Naive B cell (primary cell): Measurements from ENCODE around the gene SLC37A2. TPM values are rescaled to one million over a fixed set of nuclear protein-coding genes. Genes with fewer than 3 reads are reported as not detected.

Experiments used
- ATAC-seq, 2 donors: fragments of 150-1000 bp; cut with Tn5 transposase; 2 replicates each; pipeline ENCODE4 v1.10.0; 2021; ENCODE audit warnings: low read depth in 2 of 2, mild to moderate bottlenecking in 2 of 2, moderate library complexity in 2 of 2
- DNase-seq: peaks from one replicate; pipeline ENCODE4 v3.0.0; 2022
- H3K27ac Mint-ChIP-seq, 6 donors: one replicate each; pipeline ENCODE4 v1.8.0; 2020 to 2022; ENCODE audit warnings: mild to moderate bottlenecking in 6 of 6, mixed read lengths in 6 of 6, moderate library complexity in 5 of 6, inconsistent platforms in 2 of 6
- H3K27me3 Mint-ChIP-seq, 3 donors: one replicate each; pipeline ENCODE4 v1.8.0; 2021 to 2022; ENCODE audit warnings: mixed read lengths in 3 of 3, mild to moderate bottlenecking in 1 of 3
- H3K36me3 Mint-ChIP-seq, 2 donors: one replicate each; pipeline ENCODE4 v1.8.0; 2020 to 2022; ENCODE audit warnings: mixed read lengths in 2 of 2, inconsistent platforms in 1 of 2, mild to moderate bottlenecking in 1 of 2
- H3K4me1 Mint-ChIP-seq, 3 donors: one replicate each; pipeline ENCODE4 v1.8.0; 2020 to 2022; ENCODE audit warnings: mixed read lengths in 3 of 3, inconsistent platforms in 1 of 3, mild to moderate bottlenecking in 1 of 3, moderate library complexity in 1 of 3
- H3K4me3 Mint-ChIP-seq, 8 donors: one replicate each; pipeline ENCODE4 v1.8.0; 2020 to 2022; ENCODE audit warnings: mild to moderate bottlenecking in 8 of 8, mixed read lengths in 8 of 8, moderate library complexity in 8 of 8, inconsistent platforms in 2 of 8
- H3K9me3 Mint-ChIP-seq, 7 donors: one replicate each; pipeline ENCODE4 v1.8.0; 2020 to 2022; ENCODE audit warnings: mixed read lengths in 7 of 7, mild to moderate bottlenecking in 5 of 7, inconsistent platforms in 2 of 7, moderate library complexity in 1 of 7
- polyA plus RNA-seq, 6 donors: library from polyadenylated mRNA; unstranded; fragments of 300-500 nt; fragmentation: Illumina TruSeq; gene quantifications; one replicate each; pipeline ENCODE4 v1.2.3, GENCODE V29; 2021; ENCODE audit warnings: low read depth in 6 of 6

Gene SLC37A2
- polyA plus RNA-seq, 6 donors from 2014 or later = 0.48 to 2.4 (median 1.8) TPM

- no peak for DNase-seq
- peaks cover 7 to 38% (median 10%) of the 10 kb centered on the region in 3 donors for H3K27me3 Mint-ChIP-seq
- no peak overlapping the region for H3K27ac Mint-ChIP-seq
- ATAC-seq = no peak
- H3K4me1 Mint-ChIP-seq = peaks cover 2 to 5% (median 4%) of the 10 kb centered on the region in 3 donors
- H3K4me3 Mint-ChIP-seq = no peak overlapping the region
- peaks cover 0 to 7% (median 3%) of the 10 kb centered on the region in 7 donors for H3K9me3 Mint-ChIP-seq
- H3K36me3 Mint-ChIP-seq = peaks cover 0 to 4% of the 10 kb centered on the region in 2 donors
Measured at GRCh38 chr11:125057693-125058016, 5.5 kb upstream of the SLC37A2 start.

GRCh38 chr11:125061281-125061680, 1.8 kb upstream of the SLC37A2 start:
- Mint-ChIP-seq H3K27ac (peak overlapping the region in 1 of 6 donors; percentile 16), H3K27me3 (peaks cover 11 to 67% (median 14%) of the 10 kb centered on the region in 3 donors), H3K4me3 (peak overlapping the region in 3 of 8 donors; percentile 20 to 44 (median 21)), H3K4me1 (peaks cover 7 to 16% (median 16%) of the 10 kb centered on the region in 3 donors), H3K36me3 (peaks cover 0 to 4% of the 10 kb centered on the region in 2 donors), H3K9me3 (peaks cover 0 to 5% (median 3%) of the 10 kb centered on the region in 7 donors)
- DNase-seq = no peak
- no peak for ATAC-seq

GRCh38 chr11:125062218-125062930, 731 bp upstream of the SLC37A2 start:
- peaks cover 7 to 16% (median 16%) of the 10 kb centered on the region in 3 donors for H3K4me1 Mint-ChIP-seq
- DNase-seq (no peak), ATAC-seq (no peak)
- peak overlapping the region in 5 of 6 donors; percentile 88 to 95 (median 89) for H3K27ac Mint-ChIP-seq
- H3K36me3 Mint-ChIP-seq = peaks cover 0 to 4% of the 10 kb centered on the region in 2 donors
- H3K9me3 Mint-ChIP-seq = peaks cover 0 to 5% (median 2%) of the 10 kb centered on the region in 7 donors
- peaks cover 11 to 68% (median 15%) of the 10 kb centered on the region in 3 donors for H3K27me3 Mint-ChIP-seq
- peak overlapping the region; percentile 77 to 94 (median 86) for H3K4me3 Mint-ChIP-seq

DNA sequence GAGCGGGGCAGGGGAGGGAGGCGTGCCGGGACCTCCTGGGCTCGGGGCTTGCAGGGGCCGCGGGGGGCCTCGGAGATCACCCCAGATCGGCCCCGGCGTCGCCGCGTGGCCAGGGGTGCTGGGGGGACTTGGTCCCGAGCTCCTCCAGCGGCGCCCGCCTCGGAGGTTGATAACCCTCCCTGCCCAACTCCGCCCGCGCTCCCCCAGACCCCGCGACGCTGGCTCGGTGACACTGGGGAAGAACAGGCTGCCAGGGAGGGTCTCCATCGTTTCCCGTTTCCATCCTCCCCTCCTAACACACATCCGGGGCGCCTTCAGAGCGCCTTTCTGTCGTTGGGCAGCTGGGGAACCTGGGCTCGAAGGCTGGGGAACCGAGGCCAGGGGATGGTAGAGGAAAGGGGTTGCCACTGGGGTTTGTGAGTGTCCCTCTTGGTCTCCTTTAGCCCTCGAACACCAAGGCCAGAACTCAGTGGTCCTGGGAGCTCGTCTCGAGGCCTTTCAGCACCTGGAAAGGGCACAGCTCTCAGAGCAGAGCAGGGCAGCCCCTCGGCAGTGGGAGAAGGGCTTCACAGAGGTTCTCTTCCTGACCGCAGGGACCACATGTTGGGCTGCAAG, 431 bp downstream of the SLC37A2 start:
- Mint-ChIP-seq H3K36me3 (peaks cover 0 to 4% of the 10 kb centered on the region in 2 donors), H3K4me3 (peak overlapping the region; percentile 44 to 90 (median 78)), H3K27me3 (peaks cover 11 to 67% (median 15%) of the 10 kb centered on the region in 3 donors), H3K4me1 (peaks cover 7 to 16% (median 16%) of the 10 kb centered on the region in 3 donors), H3K9me3 (peaks cover 0 to 5% (median 2%) of the 10 kb centered on the region in 7 donors), H3K27ac (peak overlapping the region in 5 of 6 donors; percentile 41 to 89 (median 79))
- ATAC-seq (peak; percentile 8 to 15), DNase-seq (peak; percentile 3)

DNA sequence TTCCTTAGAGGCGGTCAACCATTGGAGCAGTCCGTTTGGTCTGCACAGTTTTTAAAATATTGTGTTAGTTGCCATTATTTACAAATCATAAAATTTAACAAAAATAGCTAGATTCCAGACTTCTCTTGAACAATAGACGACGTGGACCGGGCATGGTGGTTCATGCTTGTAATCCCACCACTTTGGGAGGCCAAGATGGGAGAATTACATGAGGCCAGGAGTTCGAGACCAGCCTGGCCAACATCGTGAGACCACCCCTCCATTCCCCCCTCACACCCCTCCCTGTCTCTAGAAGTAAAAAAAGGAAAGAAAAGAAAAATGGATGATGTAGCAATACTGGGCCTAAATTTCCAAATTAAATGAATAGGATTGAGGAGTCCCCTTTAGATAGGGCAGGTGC, 965 bp downstream of the SLC37A2 start:
- peaks cover 0 to 5% (median 2%) of the 10 kb centered on the region in 7 donors for H3K9me3 Mint-ChIP-seq

DNA sequence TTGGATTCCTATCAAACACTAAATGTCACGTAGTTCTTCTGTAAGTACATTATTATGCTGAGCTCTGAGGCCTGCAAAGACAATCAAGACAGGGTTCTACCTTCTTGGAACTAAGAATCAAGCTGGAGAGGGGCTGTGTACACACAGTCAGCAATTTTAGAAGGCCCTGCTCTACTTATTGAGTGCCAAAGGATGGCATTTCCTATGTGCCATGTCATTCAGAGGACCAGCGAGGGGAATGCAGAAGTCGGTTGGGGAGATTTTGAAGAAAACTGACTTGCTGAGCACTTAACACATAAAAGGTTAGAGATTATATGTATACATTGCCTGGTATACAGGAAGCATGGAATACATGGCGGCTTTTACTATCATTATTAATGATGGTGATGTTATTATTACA, 5.3 kb downstream of the SLC37A2 start:
- H3K27ac Mint-ChIP-seq = peak overlapping the region in 1 of 6 donors; percentile 36
- peaks cover 0 to 41% (median 8%) of the 10 kb centered on the region in 3 donors for H3K27me3 Mint-ChIP-seq
- no peaks in the 10 kb centered on the region for H3K9me3 Mint-ChIP-seq
- no peak for DNase-seq
- H3K36me3 Mint-ChIP-seq = no peaks in the 10 kb centered on the region
- H3K4me1 Mint-ChIP-seq = peaks cover 38 to 56% (median 48%) of the 10 kb centered on the region in 3 donors
- no peak overlapping the region for H3K4me3 Mint-ChIP-seq
- ATAC-seq = no peak

More for the DNA sequence above, 965 bp downstream of the SLC37A2 start:
- peak overlapping the region; percentile 35 to 90 (median 73) for H3K4me3 Mint-ChIP-seq
- peaks cover 7 to 18% (median 16%) of the 10 kb centered on the region in 3 donors for H3K4me1 Mint-ChIP-seq
- H3K36me3 Mint-ChIP-seq = peaks cover 0 to 4% of the 10 kb centered on the region in 2 donors
- H3K27me3 Mint-ChIP-seq = peaks cover 11 to 68% (median 15%) of the 10 kb centered on the region in 3 donors
- DNase-seq = no peak
- peak overlapping the region in 4 of 6 donors; percentile 44 to 89 (median 71) for H3K27ac Mint-ChIP-seq
- ATAC-seq = no peak

- Mint-ChIP-seq H3K36me3 (no peaks in the 10 kb centered on the region), H3K27me3 (peaks cover 0 to 36% (median 8%) of the 10 kb centered on the region in 3 donors), H3K27ac (peak overlapping the region in 3 of 6 donors; percentile 44 to 80 (median 73)), H3K4me3 (peak overlapping the region in 1 of 8 donors; percentile 15), H3K9me3 (no peaks in the 10 kb centered on the region), H3K4me1 (peaks cover 42 to 59% (median 46%) of the 10 kb centered on the region in 3 donors)
- ATAC-seq = no peak
- no peak for DNase-seq
Measured at GRCh38 chr11:125069008-125069407, 5.9 kb downstream of the SLC37A2 start.

GRCh38 chr11:125069796-125070195, 6.7 kb downstream of the SLC37A2 start:
- Mint-ChIP-seq H3K27ac (peak overlapping the region in 4 of 6 donors; percentile 44 to 84 (median 69)), H3K4me1 (peaks cover 46 to 59% (median 47%) of the 10 kb centered on the region in 3 donors), H3K27me3 (peaks cover 0 to 28% (median 4%) of the 10 kb centered on the region in 3 donors), H3K9me3 (no peaks in the 10 kb centered on the region), H3K36me3 (no peaks in the 10 kb centered on the region), H3K4me3 (peak overlapping the region in 2 of 8 donors; percentile 46 to 63)
- ATAC-seq = no peak
- DNase-seq = no peak

DNA sequence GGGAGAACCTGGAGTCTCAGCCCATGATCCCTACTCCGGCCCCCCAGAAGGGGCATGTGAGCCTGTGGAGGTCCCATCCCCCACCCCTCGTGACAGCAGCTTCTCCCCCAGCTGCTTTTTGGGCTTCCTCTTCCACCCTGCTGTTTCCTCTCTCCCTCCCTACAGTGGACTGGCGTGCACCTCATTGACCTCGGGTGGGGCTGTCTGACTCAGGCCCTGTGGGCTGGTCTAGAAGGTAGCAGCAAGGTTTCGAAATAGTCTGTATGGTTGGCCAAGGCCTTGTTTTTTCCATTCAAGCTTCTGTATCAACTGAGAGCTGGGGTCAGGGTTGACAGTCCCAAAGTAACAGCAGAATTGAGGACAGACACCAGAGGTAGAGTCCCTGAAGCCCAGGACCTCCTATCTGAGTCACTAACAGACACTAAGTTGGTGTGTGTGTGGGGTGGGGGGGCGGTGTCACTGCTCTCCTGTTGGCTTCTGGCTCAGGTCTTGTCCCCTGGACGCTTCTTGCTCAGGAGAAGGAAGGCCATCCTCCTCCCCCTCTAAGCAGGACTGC, 7.7 kb downstream of the SLC37A2 start:
- Mint-ChIP-seq H3K4me3 (peak overlapping the region in 7 of 8 donors; percentile 19 to 81 (median 66)), H3K27ac (peak overlapping the region; percentile 44 to 89 (median 73)), H3K9me3 (no peaks in the 10 kb centered on the region), H3K27me3 (peaks cover 0 to 23% (median 4%) of the 10 kb centered on the region in 3 donors), H3K36me3 (no peaks in the 10 kb centered on the region), H3K4me1 (peaks cover 46 to 59% (median 47%) of the 10 kb centered on the region in 3 donors)
- DNase-seq (peak; percentile 54), ATAC-seq (peak; percentile 48 to 62)

GRCh38 chr11:125071435-125071834, 8.3 kb downstream of the SLC37A2 start:
- H3K4me3 Mint-ChIP-seq = peak overlapping the region in 5 of 8 donors; percentile 46 to 79 (median 58)
- DNase-seq (no peak), ATAC-seq (no peak)
- H3K9me3 Mint-ChIP-seq = no peaks in the 10 kb centered on the region
- peaks cover 0 to 16% (median 0%) of the 10 kb centered on the region in 3 donors for H3K27me3 Mint-ChIP-seq
- H3K36me3 Mint-ChIP-seq = no peaks in the 10 kb centered on the region
- peaks cover 46 to 59% (median 47%) of the 10 kb centered on the region in 3 donors for H3K4me1 Mint-ChIP-seq
- H3K27ac Mint-ChIP-seq = peak overlapping the region in 4 of 6 donors; percentile 65 to 85 (median 82)

GRCh38 chr11:125071846-125072217, 8.7 kb downstream of the SLC37A2 start:
- Mint-ChIP-seq H3K4me1 (peaks cover 46 to 59% (median 47%) of the 10 kb centered on the region in 3 donors), H3K36me3 (no peaks in the 10 kb centered on the region), H3K9me3 (no peaks in the 10 kb centered on the region), H3K4me3 (peak overlapping the region in 5 of 8 donors; percentile 25 to 80 (median 57)), H3K27me3 (peaks cover 0 to 16% (median 0%) of the 10 kb centered on the region in 3 donors), H3K27ac (peak overlapping the region in 3 of 6 donors; percentile 84 to 90 (median 87))
- DNase-seq (no peak), ATAC-seq (no peak)

- H3K36me3 Mint-ChIP-seq = no peaks in the 10 kb centered on the region
- peak overlapping the region; percentile 78 to 95 (median 86) for H3K27ac Mint-ChIP-seq
- peaks cover 46 to 59% (median 47%) of the 10 kb centered on the region in 3 donors for H3K4me1 Mint-ChIP-seq
- peak overlapping the region in 6 of 8 donors; percentile 37 to 80 (median 50) for H3K4me3 Mint-ChIP-seq
- ATAC-seq = peak; percentile 87 to 90
- H3K9me3 Mint-ChIP-seq = no peaks in the 10 kb centered on the region
- H3K27me3 Mint-ChIP-seq = peaks cover 0 to 16% (median 4%) of the 10 kb centered on the region in 3 donors
- peak; percentile 55 for DNase-seq
Measured at GRCh38 chr11:125072218-125072960, 9.3 kb downstream of the SLC37A2 start.
